ENCODE results near the gene ZNF761.
"Not testable (repeated sequence)": the region's sequence is repeated elsewhere in the genome, so short reads cannot be mapped to it uniquely, and the experiment has no call there.

Gene ZNF761

GRCh38 chr19:53461866-53462265, 30.1 kb downstream of the ZNF761 start:
- no peak for DNase-seq

- no peak for DNase-seq
Observed at GRCh38 chr19:53462861-53463260, 31.1 kb downstream of the ZNF761 start.

- DNase-seq, result no peak
Observed at GRCh38 chr19:53463263-53463662, 31.5 kb downstream of the ZNF761 start.

GRCh38 chr19:53466726-53467484, 35.1 kb downstream of the ZNF761 start:
- DNase-seq, result no peak

GRCh38 chr19:53467485-53468262, 35.9 kb downstream of the ZNF761 start, which contains the start of gene ZNF813:
ZNF813 (plus strand) TSS chr19:53467733; CDS start chr19:53483823, 16,090 bp downstream.
- DNase-seq, result no peak

- DNase-seq, result not testable (repeated sequence)
Observed at GRCh38 chr19:53468628-53469027, 36.8 kb downstream of the ZNF761 start.

GRCh38 chr19:53471916-53472315, 40.1 kb downstream of the ZNF761 start:
- no peak for DNase-seq

GRCh38 chr19:53474832-53475231, 43.0 kb downstream of the ZNF761 start:
- DNase-seq, result not testable (repeated sequence)

GRCh38 chr19:53475470-53475869, 43.7 kb downstream of the ZNF761 start:
- DNase-seq, result not testable (repeated sequence)

GRCh38 chr19:53483751-53484150, 52.0 kb downstream of the ZNF761 start:
- DNase-seq, result not testable (repeated sequence)

GRCh38 chr19:53485046-53486004, 53.5 kb downstream of the ZNF761 start:
- DNase-seq, result no peak

GRCh38 chr19:53492153-53492552, 60.4 kb downstream of the ZNF761 start:
- no peak for DNase-seq

- not testable (repeated sequence) for DNase-seq
Observed at GRCh38 chr19:53497311-53498023, 65.7 kb downstream of the ZNF761 start.

GRCh38 chr19:53498024-53498395, 66.2 kb downstream of the ZNF761 start:
- not testable (repeated sequence) for DNase-seq

- not testable (repeated sequence) for DNase-seq
Observed at GRCh38 chr19:53503151-53503550, 71.4 kb downstream of the ZNF761 start.

GRCh38 chr19:53503671-53504364, 72.0 kb downstream of the ZNF761 start:
- not testable (repeated sequence) for DNase-seq

- not testable (repeated sequence) for DNase-seq
Observed at GRCh38 chr19:53504365-53504703, 72.5 kb downstream of the ZNF761 start.

GRCh38 chr19:53504885-53505284, 73.1 kb downstream of the ZNF761 start:
- DNase-seq, result no peak

GRCh38 chr19:53506728-53507127, 74.9 kb downstream of the ZNF761 start:
- DNase-seq, result no peak

All from SHP77 treated with DMSO at 0.1 percent for 48 hours (cell line).